ENCODE data around the gene RALGPS1.
"Not testable (repeated sequence)": the region's sequence is repeated elsewhere in the genome, so short reads cannot be mapped to it uniquely, and the experiment has no call there.

RALGPS1 gene

GRCh38 chr9:127140181-127140580 is 225.6 kb downstream of the RALGPS1 start:
- no peaks in the 10 kb centered on the region for H3K27me3 Mint-ChIP-seq
- no peak for ATAC-seq (ENCODE audit: low read depth)
- no peak overlapping the region for H3K27ac Mint-ChIP-seq
- H3K9me3 Mint-ChIP-seq: no peaks in the 10 kb centered on the region
- no peaks in the 10 kb centered on the region for H3K4me1 Mint-ChIP-seq
- no peak overlapping the region for H3K4me3 Mint-ChIP-seq
- H3K36me3 Mint-ChIP-seq: peaks cover 2% of the 10 kb centered on the region
- DNase-seq (ENCODE audit: low spot score in 2 of 2): no peak

- H3K9me3 Mint-ChIP-seq: no peaks in the 10 kb centered on the region
- H3K4me3 Mint-ChIP-seq: no peak overlapping the region
- peaks cover under 1% of the 10 kb centered on the region for H3K36me3 Mint-ChIP-seq
- no peak overlapping the region for H3K27ac Mint-ChIP-seq
- ATAC-seq (ENCODE audit: low read depth) (no peak), DNase-seq (ENCODE audit: low spot score in 2 of 2) (peak in 1 of 2 donors; percentile 7)
- H3K27me3 Mint-ChIP-seq: no peaks in the 10 kb centered on the region
- no peaks in the 10 kb centered on the region for H3K4me1 Mint-ChIP-seq
These were observed 226.5 kb downstream of the RALGPS1 start for GRCh38 chr9:127140842-127141675.

- DNase-seq (ENCODE audit: low spot score in 2 of 2): no peak
- no peak for ATAC-seq (ENCODE audit: low read depth)
- Mint-ChIP-seq H3K36me3 (peaks cover 3% of the 10 kb centered on the region), H3K9me3 (peaks cover 2% of the 10 kb centered on the region), H3K4me1 (no peaks in the 10 kb centered on the region), H3K4me3 (no peak overlapping the region), H3K27me3 (no peaks in the 10 kb centered on the region), H3K27ac (no peak overlapping the region)
These were observed 227.7 kb downstream of the RALGPS1 start for GRCh38 chr9:127142291-127142690.

- Mint-ChIP-seq H3K4me1 (no peaks in the 10 kb centered on the region), H3K9me3 (peaks cover 2% of the 10 kb centered on the region), H3K27me3 (no peaks in the 10 kb centered on the region), H3K27ac (no peak overlapping the region), H3K36me3 (peaks cover 3% of the 10 kb centered on the region), H3K4me3 (no peak overlapping the region)
- ATAC-seq (ENCODE audit: low read depth) (no peak), DNase-seq (ENCODE audit: low spot score in 2 of 2) (no peak)
These were observed 228.4 kb downstream of the RALGPS1 start for GRCh38 chr9:127142931-127143464.

GRCh38 chr9:127143920-127144465 is 229.4 kb downstream of the RALGPS1 start:
- Mint-ChIP-seq H3K4me3 (no peak overlapping the region), H3K4me1 (no peaks in the 10 kb centered on the region), H3K36me3 (peaks cover 3% of the 10 kb centered on the region), H3K27me3 (no peaks in the 10 kb centered on the region), H3K27ac (no peak overlapping the region), H3K9me3 (peaks cover 2% of the 10 kb centered on the region)
- no peak for DNase-seq (ENCODE audit: low spot score in 2 of 2)
- ATAC-seq (ENCODE audit: low read depth): no peak

- Mint-ChIP-seq H3K27me3 (no peaks in the 10 kb centered on the region), H3K9me3 (peaks cover 2% of the 10 kb centered on the region), H3K27ac (no peak overlapping the region), H3K36me3 (peaks cover 3% of the 10 kb centered on the region), H3K4me1 (no peaks in the 10 kb centered on the region), H3K4me3 (no peak overlapping the region)
- ATAC-seq (ENCODE audit: low read depth) (no peak), DNase-seq (ENCODE audit: low spot score in 2 of 2) (no peak)
These were observed 230.3 kb downstream of the RALGPS1 start for GRCh38 chr9:127144670-127145445.

GRCh38 chr9:127146841-127147240 is 232.3 kb downstream of the RALGPS1 start:
- not testable (repeated sequence) for H3K9me3 Mint-ChIP-seq; ATAC-seq (ENCODE audit: low read depth); H3K27me3 Mint-ChIP-seq; H3K27ac Mint-ChIP-seq; H3K4me3 Mint-ChIP-seq; DNase-seq (ENCODE audit: low spot score in 2 of 2); H3K36me3 Mint-ChIP-seq; H3K4me1 Mint-ChIP-seq

GRCh38 chr9:127147251-127147650 is 232.7 kb downstream of the RALGPS1 start:
- ATAC-seq (ENCODE audit: low read depth) (no peak), DNase-seq (ENCODE audit: low spot score in 2 of 2) (no peak)
- no peak overlapping the region for H3K4me3 Mint-ChIP-seq
- no peaks in the 10 kb centered on the region for H3K4me1 Mint-ChIP-seq
- H3K36me3 Mint-ChIP-seq: peaks cover 4% of the 10 kb centered on the region
- no peak overlapping the region for H3K27ac Mint-ChIP-seq
- H3K27me3 Mint-ChIP-seq: no peaks in the 10 kb centered on the region
- peaks cover 2% of the 10 kb centered on the region for H3K9me3 Mint-ChIP-seq

GRCh38 chr9:127148014-127148413 is 233.4 kb downstream of the RALGPS1 start:
- no peaks in the 10 kb centered on the region for H3K4me1 Mint-ChIP-seq
- H3K4me3 Mint-ChIP-seq: no peak overlapping the region
- no peaks in the 10 kb centered on the region for H3K27me3 Mint-ChIP-seq
- no peak overlapping the region for H3K27ac Mint-ChIP-seq
- ATAC-seq (ENCODE audit: low read depth): no peak
- H3K9me3 Mint-ChIP-seq: peaks cover 2% of the 10 kb centered on the region
- peaks cover 4% of the 10 kb centered on the region for H3K36me3 Mint-ChIP-seq
- no peak for DNase-seq (ENCODE audit: low spot score in 2 of 2)

GRCh38 chr9:127149010-127149409 is 234.4 kb downstream of the RALGPS1 start:
- DNase-seq (ENCODE audit: low spot score in 2 of 2) (no peak), ATAC-seq (ENCODE audit: low read depth) (no peak)
- no peaks in the 10 kb centered on the region for H3K27me3 Mint-ChIP-seq
- H3K36me3 Mint-ChIP-seq: peaks cover 4% of the 10 kb centered on the region
- H3K27ac Mint-ChIP-seq: no peak overlapping the region
- H3K9me3 Mint-ChIP-seq: peaks cover 2% of the 10 kb centered on the region
- no peak overlapping the region for H3K4me3 Mint-ChIP-seq
- peaks cover 7% of the 10 kb centered on the region for H3K4me1 Mint-ChIP-seq

- no peaks in the 10 kb centered on the region for H3K27me3 Mint-ChIP-seq
- peaks cover 13% of the 10 kb centered on the region for H3K4me1 Mint-ChIP-seq
- DNase-seq (ENCODE audit: low spot score in 2 of 2): no peak
- ATAC-seq (ENCODE audit: low read depth): no peak
- peaks cover 2% of the 10 kb centered on the region for H3K9me3 Mint-ChIP-seq
- no peak overlapping the region for H3K27ac Mint-ChIP-seq
- H3K4me3 Mint-ChIP-seq: no peak overlapping the region
- H3K36me3 Mint-ChIP-seq: peaks cover 4% of the 10 kb centered on the region
These were observed 235.1 kb downstream of the RALGPS1 start for GRCh38 chr9:127149463-127150390.

- ATAC-seq (ENCODE audit: low read depth): no peak
- Mint-ChIP-seq H3K36me3 (peaks cover 1% of the 10 kb centered on the region), H3K4me3 (peak overlapping the region; percentile 63), H3K4me1 (peaks cover 20% of the 10 kb centered on the region), H3K27me3 (no peaks in the 10 kb centered on the region), H3K27ac (peak overlapping the region; percentile 41), H3K9me3 (no peaks in the 10 kb centered on the region)
- no peak for DNase-seq (ENCODE audit: low spot score in 2 of 2)
These were observed 238.9 kb downstream of the RALGPS1 start for GRCh38 chr9:127153501-127153900.

- DNase-seq (ENCODE audit: low spot score in 2 of 2): no peak
- Mint-ChIP-seq H3K4me3 (peak overlapping the region; percentile 66), H3K4me1 (peaks cover 20% of the 10 kb centered on the region), H3K27me3 (no peaks in the 10 kb centered on the region), H3K9me3 (no peaks in the 10 kb centered on the region), H3K36me3 (peaks cover 1% of the 10 kb centered on the region), H3K27ac (no peak overlapping the region)
- no peak for ATAC-seq (ENCODE audit: low read depth)
These were observed 239.4 kb downstream of the RALGPS1 start for GRCh38 chr9:127154003-127154389.
